GM12874 (cell line): ENCODE data around the gene ZBP1.

Source experiments
- CTCF ChIP-seq: IDR thresholded peaks from 2 replicates; pipeline ENCODE4 v1.5.1; 2011; ENCODE audit warnings: low read depth, mild to moderate bottlenecking, control low read depth, low read length, moderate library complexity; ENCODE audit not compliant: insufficient read depth

ZBP1 gene

GRCh38 chr20:57586370-57586793 is 33.8 kb downstream of the ZBP1 start:
- no peak for TF ChIP-seq CTCF

- TF ChIP-seq CTCF: no peak
Measured at GRCh38 chr20:57585466-57586213, 34.6 kb downstream of the ZBP1 start.

- TF ChIP-seq CTCF: no peak
Measured at GRCh38 chr20:57584768-57585461, 35.3 kb downstream of the ZBP1 start.

GRCh38 chr20:57583289-57584257 is 36.7 kb downstream of the ZBP1 start:
- TF ChIP-seq CTCF: no peak

GRCh38 chr20:57582432-57583288 is 37.6 kb downstream of the ZBP1 start:
- TF ChIP-seq CTCF: peak; percentile 45

GRCh38 chr20:57582029-57582378 is 38.2 kb downstream of the ZBP1 start:
- no peak for TF ChIP-seq CTCF
